Glomerular endothelial cell (primary cell): Measurements from ENCODE around the gene NR1D2. TPM values are rescaled to one million over a fixed set of nuclear protein-coding genes. Genes with fewer than 3 reads are reported as not detected.

Experiments used
- DNase-seq: peaks from one replicate; pipeline ENCODE4 v3.0.0-alpha.2; 2011; ENCODE audit warnings: low read depth, low spot score; ENCODE audit errors: extremely low read depth
- total RNA-seq: library from RNA; depleted of rRNA; stranded (reverse); fragments of >200 nt; gene quantifications from 2 replicates; pipeline ENCODE4 v1.2.3, GENCODE V29; 2015

NR1D2 gene
- total RNA-seq, 1 donor from 2014 or later: 18.8 TPM

GRCh38 chr3:23961913-23962312 is 16.8 kb downstream of the NR1D2 start:
- no peak for DNase-seq

GRCh38 chr3:23964537-23965235 is 19.6 kb downstream of the NR1D2 start:
- DNase-seq: no peak

DNA sequence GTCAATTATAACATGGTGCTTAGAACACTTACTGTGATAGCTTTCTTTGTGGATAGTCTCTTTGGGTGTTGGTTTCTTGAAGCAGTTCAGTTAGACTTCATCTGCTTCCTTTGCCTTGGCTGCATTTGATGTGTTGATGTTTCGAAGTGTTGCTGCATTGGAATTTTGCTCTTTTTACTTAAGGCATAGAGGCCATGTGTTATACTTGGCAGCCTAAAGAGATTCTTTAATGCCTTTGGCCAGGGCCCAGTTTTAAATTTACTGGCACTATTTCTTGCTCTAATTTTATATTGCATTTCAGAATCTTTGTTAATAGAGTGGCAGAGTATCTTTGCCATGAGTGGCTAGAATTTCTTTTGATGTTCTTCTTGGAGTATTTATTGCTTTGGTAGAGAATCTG is 21.2 kb downstream of the NR1D2 start:
- no peak for DNase-seq

DNA sequence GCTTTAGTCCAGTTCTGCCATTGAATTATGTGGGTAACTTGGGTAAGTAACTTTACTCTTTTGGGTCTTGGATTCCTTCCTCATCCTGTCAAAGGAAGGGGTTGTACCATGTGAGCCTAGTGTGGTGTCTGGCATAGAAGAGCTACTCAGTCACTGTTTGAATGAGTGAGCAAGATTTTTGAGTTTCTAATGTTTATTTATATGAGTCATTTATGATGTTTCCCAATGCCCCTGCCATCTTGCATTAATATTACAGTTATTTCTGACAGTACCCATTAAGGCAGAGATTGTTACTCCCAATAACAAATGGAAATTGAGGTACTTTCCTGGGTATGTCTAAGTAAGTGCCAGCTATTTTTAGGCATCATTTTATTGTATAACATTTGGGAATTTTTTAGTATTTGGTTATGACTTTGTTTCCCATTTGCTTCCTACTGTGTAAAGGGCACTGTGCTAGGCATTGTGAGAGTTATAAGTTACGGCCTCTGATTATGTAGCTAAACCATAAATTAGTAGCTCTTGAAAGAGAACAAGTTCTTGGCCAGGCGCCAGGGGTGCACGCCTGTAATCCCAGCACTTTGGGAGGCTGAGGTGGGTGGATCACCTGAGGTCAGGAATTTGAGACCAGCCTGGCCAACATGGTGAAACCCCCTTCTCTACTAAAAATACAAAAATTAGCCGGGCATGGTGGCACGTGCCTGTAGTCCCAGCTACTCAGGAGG is 23.5 kb downstream of the NR1D2 start:
- no peak for DNase-seq

DNA sequence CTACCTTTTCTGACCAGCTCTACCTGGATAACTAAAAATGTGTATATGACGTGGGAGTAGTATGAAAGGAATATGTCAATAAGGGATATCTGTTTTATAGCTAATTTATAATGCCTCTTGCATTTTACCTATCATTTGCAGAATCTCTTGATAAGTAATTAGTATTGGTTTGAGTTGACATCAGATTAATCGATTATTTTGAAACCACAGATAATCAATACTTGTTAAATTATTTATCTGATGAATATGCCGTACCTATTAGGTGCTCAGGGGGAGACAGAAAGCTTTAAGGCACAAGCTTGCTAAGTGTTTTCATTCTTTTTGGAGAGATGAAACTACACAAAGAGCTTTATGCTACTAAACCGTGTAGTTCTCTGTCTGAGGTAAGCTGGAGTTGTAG is 24.3 kb downstream of the NR1D2 start:
- DNase-seq: no peak

DNA sequence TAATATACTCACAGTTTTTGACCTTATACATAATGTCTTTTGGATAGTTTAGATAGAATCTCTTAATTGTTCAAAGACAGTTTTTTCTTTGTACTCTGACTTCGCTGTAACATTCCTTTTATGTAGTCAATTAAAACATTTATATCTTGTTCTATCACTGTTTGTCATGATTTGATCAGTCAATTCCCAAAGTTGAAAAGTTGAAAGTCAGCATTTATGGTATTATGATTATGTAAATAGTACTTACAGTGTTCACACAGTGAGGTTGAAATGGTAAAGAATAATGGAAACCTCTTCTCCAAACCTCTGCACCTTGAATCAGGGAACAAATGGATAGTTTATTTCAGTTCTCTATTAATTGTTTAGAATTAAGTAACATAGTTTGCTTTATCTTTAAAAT is 26.6 kb downstream of the NR1D2 start:
- no peak for DNase-seq

DNA sequence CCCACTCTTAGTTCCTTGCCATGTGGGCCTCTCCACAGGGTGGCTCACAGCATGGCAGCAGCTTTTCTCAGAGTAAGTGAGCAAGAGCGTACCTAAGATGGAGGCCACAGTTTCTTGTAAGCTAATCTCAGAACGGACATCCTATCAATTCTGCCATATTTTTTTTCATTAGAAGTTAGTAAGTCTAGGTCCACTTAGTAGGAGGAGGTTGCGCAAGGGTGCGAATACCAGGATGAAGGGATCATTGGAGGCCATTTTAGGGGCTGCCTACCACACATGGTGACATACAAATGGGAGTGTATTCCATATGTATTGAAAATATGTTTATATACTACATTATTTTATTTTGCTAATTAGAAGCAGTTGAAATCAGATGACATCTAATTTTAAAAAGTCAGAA is 31.5 kb downstream of the NR1D2 start:
- DNase-seq: no peak

- no peak for DNase-seq
These were observed 34.5 kb downstream of the NR1D2 start for GRCh38 chr3:23979569-23979968.

DNA sequence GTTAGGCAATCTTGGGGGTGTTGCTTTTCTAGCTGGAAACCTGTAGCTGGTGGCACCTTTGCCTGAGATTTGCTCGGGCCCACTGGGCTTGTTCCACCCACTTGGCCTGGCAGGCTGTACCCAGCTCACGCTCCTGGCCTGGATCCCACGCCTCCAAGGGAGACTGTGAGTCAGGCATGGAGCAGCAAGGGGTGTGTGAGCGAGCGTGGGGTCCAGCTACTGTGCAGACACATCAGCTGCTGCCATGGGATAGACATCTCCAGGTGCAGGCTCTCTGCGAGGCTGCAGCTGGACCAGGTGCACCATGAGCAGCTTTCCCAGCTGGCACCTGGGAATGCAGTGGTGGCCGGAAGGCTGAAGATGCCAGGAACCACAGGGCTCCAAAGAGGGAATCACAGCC is 36.0 kb downstream of the NR1D2 start:
- no peak for DNase-seq

GRCh38 chr3:23981955-23982354 is 36.9 kb downstream of the NR1D2 start:
- no peak for DNase-seq

- no peak for DNase-seq
These were observed 39.8 kb downstream of the NR1D2 start for GRCh38 chr3:23984934-23985333.

DNA sequence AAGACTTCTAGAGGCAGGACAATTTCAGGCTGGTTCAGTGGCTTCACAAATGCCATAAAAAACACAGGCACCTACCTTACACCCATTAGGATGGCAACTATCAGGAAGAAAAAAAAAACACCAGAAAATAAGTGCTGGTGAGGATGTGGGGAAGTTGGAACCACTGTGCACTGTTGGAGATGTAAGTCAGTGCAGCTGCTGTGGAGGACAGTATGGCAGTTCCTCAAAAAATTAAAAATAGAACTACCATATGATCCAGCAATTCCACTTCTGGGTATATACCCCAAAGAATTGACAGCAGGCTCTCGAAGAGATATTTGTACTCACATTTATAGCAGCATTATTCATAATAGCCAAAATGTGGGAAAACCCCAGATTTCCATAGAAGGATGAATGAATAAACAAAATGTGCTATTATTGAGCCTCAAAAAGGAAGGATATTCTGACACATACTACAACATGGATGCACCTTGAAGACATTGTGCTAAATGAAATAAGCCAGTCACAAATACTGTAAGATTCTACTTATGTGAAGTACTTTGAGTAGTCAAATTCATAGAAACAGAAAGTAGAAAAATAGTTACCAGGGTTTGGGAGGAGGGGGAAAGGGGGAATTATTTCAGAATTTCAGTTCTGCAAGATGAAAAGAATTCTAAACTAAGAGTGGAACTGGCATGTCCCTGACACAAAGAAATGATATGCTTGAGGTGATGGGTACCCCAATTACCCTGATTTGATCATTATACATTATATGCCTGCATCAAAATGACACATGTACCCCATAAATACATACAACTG is 40.9 kb downstream of the NR1D2 start:
- no peak for DNase-seq

DNA sequence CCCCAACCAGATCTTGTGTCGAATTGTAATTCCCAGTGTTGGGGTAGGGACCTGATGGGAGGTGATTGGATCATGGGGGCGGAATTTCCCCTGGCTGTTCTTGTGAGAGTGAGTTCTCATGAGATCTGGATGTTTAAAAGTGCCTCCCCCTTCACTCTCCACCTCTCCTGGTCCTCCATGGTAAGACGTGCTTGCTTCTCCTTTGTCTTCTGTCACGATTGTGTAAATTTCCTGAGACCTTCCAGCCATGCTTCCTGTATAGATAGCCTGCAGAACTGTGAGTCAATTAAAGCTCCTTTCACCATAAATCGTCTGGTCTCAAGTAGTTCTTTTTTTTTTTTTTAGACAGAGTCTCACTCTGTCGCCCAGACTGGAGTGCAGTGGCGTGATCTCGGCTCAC is 42.3 kb downstream of the NR1D2 start:
- DNase-seq: peak; percentile 51

DNA sequence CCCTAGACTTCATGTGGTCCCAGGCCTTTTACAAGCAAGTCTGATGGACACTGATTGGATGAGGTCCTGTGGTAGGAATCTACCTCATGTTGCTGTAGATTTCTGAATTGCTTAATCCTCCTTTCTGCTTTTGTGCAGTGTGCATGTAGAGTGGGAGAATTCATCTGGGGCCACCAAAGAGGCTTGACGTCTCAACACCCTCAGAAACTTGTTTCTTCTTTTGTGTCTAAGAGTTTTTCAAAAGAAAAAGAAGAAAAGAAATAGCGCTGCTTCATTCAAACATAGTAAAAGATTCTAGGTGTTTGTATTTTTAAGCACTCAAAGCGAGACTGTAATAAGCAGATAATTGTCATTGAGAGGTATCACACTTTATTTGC is 46.2 kb downstream of the NR1D2 start:
- no peak for DNase-seq

DNA sequence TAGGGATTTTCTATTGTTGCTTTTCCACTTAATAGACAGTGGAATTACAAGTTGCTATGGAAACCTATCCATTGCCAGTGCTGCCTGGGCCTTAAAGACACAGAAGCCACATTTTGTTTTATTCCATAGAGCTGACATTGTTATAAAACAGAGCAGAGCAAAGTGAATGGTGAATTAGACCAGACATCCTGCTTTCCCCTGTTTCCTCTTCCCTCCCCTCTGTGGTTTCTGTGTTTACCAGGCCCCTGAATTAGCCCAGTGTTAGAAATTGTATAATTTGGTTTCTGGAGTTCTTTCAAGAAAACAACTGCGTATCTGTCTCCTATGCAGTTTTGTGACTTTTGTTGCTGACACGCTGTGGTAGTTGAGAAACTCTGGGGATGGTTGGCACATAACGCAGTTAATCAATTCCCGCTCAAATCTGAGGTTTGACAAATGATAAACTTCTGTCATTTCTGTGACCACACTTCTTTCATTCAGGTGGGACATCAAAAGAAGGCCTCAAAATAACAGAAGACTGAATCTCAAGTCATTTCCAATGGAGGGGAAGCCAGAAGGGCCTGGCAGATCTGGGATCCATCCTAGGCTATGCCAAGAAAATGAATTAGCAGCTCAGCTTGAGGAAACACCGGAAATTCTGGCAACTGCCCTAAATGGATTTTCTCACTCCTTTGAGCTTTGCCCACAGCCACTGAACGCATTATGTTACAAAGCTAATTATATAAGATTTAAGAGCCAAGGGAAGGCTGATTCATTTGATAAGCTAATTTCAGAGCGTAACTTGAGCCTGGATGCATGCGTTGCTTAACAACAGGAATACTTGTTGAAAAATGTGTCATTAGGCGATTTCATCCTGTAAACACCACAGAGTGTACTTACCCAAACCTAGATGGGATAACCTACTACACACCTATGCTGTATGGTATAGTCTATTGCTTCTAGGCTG is 46.9 kb downstream of the NR1D2 start:
- peak; percentile 80 for DNase-seq

DNA sequence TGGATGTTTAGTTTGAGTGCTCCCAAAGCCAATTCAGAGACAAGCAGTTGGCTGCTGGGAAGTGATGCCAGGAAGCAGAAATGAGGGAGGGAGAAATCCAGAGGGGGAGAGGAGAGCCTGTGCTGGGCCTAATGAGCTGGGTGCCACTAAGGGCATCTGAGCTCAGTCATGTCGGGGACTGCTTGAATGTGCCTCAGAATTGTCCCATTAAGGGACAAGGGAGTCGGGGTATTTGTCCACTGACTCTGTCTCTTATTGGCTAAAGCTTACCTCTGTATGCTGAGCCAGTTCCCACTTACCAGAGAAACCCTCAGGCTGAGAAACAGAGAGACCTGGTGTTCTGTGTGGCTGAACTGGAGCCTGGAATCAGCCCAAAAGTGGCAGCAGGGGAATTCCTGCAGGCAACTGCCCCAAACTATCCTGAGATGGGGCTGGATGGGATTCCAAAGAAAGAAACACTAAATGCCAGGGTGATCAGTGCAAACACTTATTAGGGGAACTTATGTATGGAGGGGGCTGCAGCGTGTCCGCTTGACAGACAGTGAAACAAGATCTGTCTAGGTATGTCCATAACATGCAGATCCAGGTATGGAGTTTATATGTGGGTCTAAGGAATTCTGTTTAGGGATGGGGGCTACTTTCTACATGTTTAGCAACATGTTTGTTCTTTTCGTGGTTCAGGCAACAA is 48.6 kb downstream of the NR1D2 start:
- DNase-seq: no peak

DNA sequence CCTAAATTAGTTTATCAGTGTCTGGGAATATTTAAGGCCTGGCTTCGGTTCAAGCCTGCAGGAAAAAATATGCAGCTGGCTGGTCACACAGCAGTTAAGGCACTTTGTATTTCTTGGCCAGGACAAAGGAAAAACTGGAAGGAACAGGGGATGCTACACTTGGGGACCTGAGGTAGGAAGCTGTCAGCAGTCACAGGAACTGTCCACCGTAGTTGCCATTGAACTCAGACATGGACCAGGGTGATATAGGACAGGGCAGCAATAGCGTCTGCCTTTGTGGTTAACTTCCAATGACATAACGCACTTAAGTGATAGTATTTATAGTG is 49.1 kb downstream of the NR1D2 start:
- no peak for DNase-seq

DNA sequence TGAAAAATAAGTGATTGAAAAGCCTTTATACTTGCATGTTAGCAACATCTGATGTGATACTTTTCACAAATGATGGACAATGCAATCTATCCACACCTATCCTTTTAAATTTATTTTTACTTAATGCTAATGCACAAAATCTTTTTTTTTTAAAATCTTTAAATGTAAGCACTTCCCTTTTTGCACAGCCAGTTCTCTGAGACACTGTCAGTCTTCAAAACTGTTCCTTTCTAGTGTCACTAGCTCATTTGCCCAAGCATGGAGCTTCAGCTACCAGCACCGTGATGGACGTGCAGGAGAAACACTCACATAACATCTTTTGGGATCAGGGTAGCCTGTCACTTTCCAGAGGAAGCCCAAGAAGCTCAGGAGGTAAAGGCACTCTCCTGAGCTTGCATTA is 50.1 kb downstream of the NR1D2 start:
- DNase-seq: no peak

DNA sequence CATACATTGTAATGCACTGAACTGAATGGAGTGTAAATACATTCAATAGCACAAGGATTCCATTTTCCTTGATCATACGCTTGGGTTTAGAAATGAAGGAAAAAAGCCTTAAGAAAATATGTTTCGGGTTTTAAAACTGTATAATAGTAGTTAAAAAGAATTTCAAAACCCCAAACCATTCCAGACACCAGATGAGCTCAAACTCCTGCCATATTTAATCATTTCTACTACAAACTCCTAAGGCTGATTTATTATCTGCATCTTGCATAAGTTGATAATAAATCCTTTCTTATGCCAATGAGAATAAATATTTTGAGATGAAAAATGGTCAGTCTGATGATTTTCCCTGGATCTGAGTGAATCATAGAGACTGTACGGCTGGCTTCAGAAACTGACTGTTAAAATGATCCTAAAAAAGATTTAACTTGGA is 51.0 kb downstream of the NR1D2 start:
- no peak for DNase-seq

- no peak for DNase-seq
These were observed 54.0 kb downstream of the NR1D2 start for GRCh38 chr3:23999012-23999641.
